IMR-90 (cell line): ENCODE results near the gene CTRB2.

ENCODE experiments used
- CEBPB ChIP-seq: IDR thresholded peaks from 2 replicates; pipeline ENCODE4 v1.6.1; 2012; ENCODE audit warnings: low read depth, low read length, improper control_type of control experiment
- CHD1 ChIP-seq: IDR thresholded peaks from 2 replicates; pipeline ENCODE4 v1.6.1; 2012; ENCODE audit warnings: low read depth, low read length, improper control_type of control experiment
- FOS ChIP-seq: fragments of 150-350 bp; IDR thresholded peaks from 2 replicates; pipeline ENCODE4 v1.6.1; 2016; ENCODE audit warnings: low read depth, low read length
- MAZ ChIP-seq: IDR thresholded peaks from 2 replicates; pipeline ENCODE4 v1.6.1; 2012; ENCODE audit warnings: low read depth, mild to moderate bottlenecking, low read length, improper control_type of control experiment, moderate library complexity, borderline replicate concordance
- MXI1 ChIP-seq: IDR thresholded peaks from 2 replicates; pipeline ENCODE4 v1.6.1; 2012; ENCODE audit warnings: low read depth, mild to moderate bottlenecking, low read length, moderate library complexity, borderline replicate concordance
- NFE2L2 ChIP-seq: fragments of 150-350 bp; IDR thresholded peaks from 2 replicates; pipeline ENCODE4 v1.6.1; 2016; ENCODE audit warnings: low read depth, mild to moderate bottlenecking, low read length
- POLR2A ChIP-seq: IDR thresholded peaks from 2 replicates; pipeline ENCODE4 v1.6.1; 2012; ENCODE audit warnings: mild to moderate bottlenecking, low read depth, low read length
- RAD21 ChIP-seq: IDR thresholded peaks from 2 replicates; pipeline ENCODE4 v1.6.1; 2012; ENCODE audit warnings: low read length, improper control_type of control experiment
- RCOR1 ChIP-seq: IDR thresholded peaks from 2 replicates; pipeline ENCODE4 v1.6.1; 2012; ENCODE audit warnings: mild to moderate bottlenecking, low read length, improper control_type of control experiment; ENCODE audit not compliant: insufficient replicate concordance
- RFX5 ChIP-seq: IDR thresholded peaks from 2 replicates; pipeline ENCODE4 v1.8.0; 2012; ENCODE audit warnings: low read depth, mild to moderate bottlenecking, low read length, moderate library complexity
- SMC3 ChIP-seq: fragments of 150-350 bp; IDR thresholded peaks from 2 replicates; pipeline ENCODE4 v1.6.1; 2016; ENCODE audit warnings: low read depth, mild to moderate bottlenecking, antibody characterized with exemption, low read length, moderate library complexity
- TF ChIP-seq, protein P1 (sequence below): conservative IDR thresholded peaks from 2 replicates; pipeline ENCODE4 v1.5.1; 2012; ENCODE audit warnings: mild to moderate bottlenecking, low read depth, low read length, improper control_type of control experiment
- TF ChIP-seq, protein P2 (sequence below): fragments of 150-350 bp; IDR thresholded peaks from 2 replicates; pipeline ENCODE4 v1.6.1; 2017; ENCODE audit warnings: mild to moderate bottlenecking, antibody characterized with exemption, low read length, low read depth

DNA sequence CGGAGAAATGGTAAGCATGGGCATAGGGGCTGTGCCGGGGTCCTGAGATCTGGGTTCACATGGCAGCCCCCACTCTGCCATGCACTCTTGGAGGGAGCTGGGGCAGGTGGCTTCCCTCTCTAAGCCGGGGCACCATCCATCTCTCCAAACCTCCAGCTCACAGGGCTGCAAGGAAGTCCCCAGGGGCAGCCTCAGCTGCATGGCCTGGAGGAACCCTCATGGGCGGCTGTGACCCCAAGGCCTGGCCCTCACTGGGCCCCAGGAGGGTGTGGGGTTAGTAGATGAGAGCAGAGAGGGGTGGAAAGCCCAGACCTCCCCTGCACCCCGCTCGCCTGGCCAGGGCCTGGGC lies 2.6 kb downstream of the CTRB2 start:
- no peak for TF ChIP-seq POLR2A
- TF ChIP-seq, protein P1, sequence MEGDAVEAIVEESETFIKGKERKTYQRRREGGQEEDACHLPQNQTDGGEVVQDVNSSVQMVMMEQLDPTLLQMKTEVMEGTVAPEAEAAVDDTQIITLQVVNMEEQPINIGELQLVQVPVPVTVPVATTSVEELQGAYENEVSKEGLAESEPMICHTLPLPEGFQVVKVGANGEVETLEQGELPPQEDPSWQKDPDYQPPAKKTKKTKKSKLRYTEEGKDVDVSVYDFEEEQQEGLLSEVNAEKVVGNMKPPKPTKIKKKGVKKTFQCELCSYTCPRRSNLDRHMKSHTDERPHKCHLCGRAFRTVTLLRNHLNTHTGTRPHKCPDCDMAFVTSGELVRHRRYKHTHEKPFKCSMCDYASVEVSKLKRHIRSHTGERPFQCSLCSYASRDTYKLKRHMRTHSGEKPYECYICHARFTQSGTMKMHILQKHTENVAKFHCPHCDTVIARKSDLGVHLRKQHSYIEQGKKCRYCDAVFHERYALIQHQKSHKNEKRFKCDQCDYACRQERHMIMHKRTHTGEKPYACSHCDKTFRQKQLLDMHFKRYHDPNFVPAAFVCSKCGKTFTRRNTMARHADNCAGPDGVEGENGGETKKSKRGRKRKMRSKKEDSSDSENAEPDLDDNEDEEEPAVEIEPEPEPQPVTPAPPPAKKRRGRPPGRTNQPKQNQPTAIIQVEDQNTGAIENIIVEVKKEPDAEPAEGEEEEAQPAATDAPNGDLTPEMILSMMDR, result no peak
- no peak for TF ChIP-seq FOS
- TF ChIP-seq CEBPB, result no peak
- TF ChIP-seq RFX5, result no peak
- no peak for TF ChIP-seq MAZ
- no peak for TF ChIP-seq MXI1
- no peak for TF ChIP-seq RCOR1
- TF ChIP-seq, protein P2, sequence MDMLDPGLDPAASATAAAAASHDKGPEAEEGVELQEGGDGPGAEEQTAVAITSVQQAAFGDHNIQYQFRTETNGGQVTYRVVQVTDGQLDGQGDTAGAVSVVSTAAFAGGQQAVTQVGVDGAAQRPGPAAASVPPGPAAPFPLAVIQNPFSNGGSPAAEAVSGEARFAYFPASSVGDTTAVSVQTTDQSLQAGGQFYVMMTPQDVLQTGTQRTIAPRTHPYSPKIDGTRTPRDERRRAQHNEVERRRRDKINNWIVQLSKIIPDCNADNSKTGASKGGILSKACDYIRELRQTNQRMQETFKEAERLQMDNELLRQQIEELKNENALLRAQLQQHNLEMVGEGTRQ, result no peak
- TF ChIP-seq RAD21, result no peak
- no peak for TF ChIP-seq NFE2L2
- no peak for TF ChIP-seq SMC3
- TF ChIP-seq CHD1, result no peak
